ENCODE measurements around the gene LMBR1. TPM values are rescaled to one million over a fixed set of nuclear protein-coding genes. Genes with fewer than 3 reads are reported as not detected.

Gene LMBR1
- total and polyA plus RNA-seq, 2 donors (not counting 1 experiment from before 2014, with no cell fraction given), result 19.7 to 85.2 TPM

DNA sequence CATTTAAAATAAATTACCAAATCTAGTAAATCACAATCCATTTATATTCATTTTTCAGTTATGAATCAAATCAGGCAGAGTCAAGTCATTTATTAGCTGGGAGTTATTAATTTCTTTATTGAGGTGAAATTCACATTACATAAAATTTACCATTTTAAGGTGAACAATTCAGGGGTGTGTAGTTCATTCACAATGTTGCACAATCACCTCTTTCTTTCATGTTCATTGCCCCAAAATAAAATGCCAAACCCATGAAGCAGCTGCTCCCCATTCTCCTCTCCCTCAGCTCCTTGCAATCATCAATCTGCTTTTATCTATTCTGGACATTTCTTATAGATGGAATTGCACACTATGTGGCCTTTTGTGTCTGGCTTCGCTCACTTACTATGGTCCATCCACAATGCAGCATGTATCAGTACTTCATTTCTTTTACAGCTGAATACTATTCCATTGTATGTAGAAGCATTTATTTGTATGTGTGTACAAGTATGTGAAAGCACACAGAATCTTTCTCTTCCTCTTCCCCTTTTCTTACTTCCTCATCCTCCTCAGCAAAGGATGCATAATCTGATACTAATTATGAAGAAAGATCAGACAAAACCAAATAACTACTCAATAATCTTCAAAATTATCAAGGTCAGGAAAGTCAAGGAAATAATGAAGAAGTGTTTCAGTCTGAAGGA, 60.6 kb downstream of the LMBR1 start:
- ChIA-PET CTCF (interaction anchor here (0.9 kb wide), 1 partner anchor 59 kb away, joined by 3 read pairs; no protein-coding TSS in a partner anchor), POLR2A (no interaction called here)
- no peaks in the 10 kb centered on the region for H4K20me1 ChIP-seq (ENCODE audit: control insufficient read depth, insufficient read depth, low read length, poor library complexity, severe bottlenecking)
- H3K36me3 ChIP-seq (replicated peaks in 1 of 2; ENCODE audit: control extremely low read depth in 1 of 2, control insufficient read depth in 1 of 2, extremely low read depth in 1 of 2, insufficient read depth in 2 of 2, low read length in 1 of 2), result no peaks in the 10 kb centered on the region
- H3K9me3 ChIP-seq (ENCODE audit: control extremely low read depth in 1 of 3, control insufficient read depth in 2 of 3, insufficient read depth in 1 of 3, low read length in 2 of 3), result no peaks in the 10 kb centered on the region
- H3K27me3 ChIP-seq (replicated peaks in 1 of 4; ENCODE audit: control extremely low read depth in 1 of 4, control insufficient read depth in 3 of 4, insufficient read depth in 4 of 4, low read length in 3 of 4), result no peaks in the 10 kb centered on the region
- Mint-ChIP-seq H3K4me1 (peaks cover 40% of the 10 kb centered on the region), H3K27me3 (no peaks in the 10 kb centered on the region), H3K4me3 (peak overlapping the region; percentile 44), H3K9me3 (ENCODE audit: insufficient read depth) (no peaks in the 10 kb centered on the region), H3K27ac (peak overlapping the region; percentile 92)
- intact Hi-C loops (cut with micrococcal nuclease), result no loop called here
- no peak overlapping the region for H3K9ac ChIP-seq (ENCODE audit: low read length)
- H3K27ac ChIP-seq (ENCODE audit: low read length in 2 of 2), result peak overlapping the region in 1 of 2 donors; percentile 25
- peaks cover 19 to 29% of the 10 kb centered on the region in 2 donors for H3K4me1 ChIP-seq (ENCODE audit: control insufficient read depth in 2 of 2, insufficient read depth in 2 of 2, low read length in 2 of 2)
- no peak overlapping the region for H3K4me3 ChIP-seq (ENCODE audit: control extremely low read depth in 1 of 5, extremely low read depth in 1 of 5, insufficient read depth in 1 of 5, low read depth in 2 of 5, low read length in 4 of 5)
- WGBS (ENCODE audit: insufficient coverage), result no CpG with 5 or more reads among the region's 1 CpG
- H3K4me2 ChIP-seq (replicated peaks; ENCODE audit: low read depth, low read length, poor library complexity, severe bottlenecking), result peak overlapping the region; percentile 38
- TF ChIP-seq, protein P1, sequence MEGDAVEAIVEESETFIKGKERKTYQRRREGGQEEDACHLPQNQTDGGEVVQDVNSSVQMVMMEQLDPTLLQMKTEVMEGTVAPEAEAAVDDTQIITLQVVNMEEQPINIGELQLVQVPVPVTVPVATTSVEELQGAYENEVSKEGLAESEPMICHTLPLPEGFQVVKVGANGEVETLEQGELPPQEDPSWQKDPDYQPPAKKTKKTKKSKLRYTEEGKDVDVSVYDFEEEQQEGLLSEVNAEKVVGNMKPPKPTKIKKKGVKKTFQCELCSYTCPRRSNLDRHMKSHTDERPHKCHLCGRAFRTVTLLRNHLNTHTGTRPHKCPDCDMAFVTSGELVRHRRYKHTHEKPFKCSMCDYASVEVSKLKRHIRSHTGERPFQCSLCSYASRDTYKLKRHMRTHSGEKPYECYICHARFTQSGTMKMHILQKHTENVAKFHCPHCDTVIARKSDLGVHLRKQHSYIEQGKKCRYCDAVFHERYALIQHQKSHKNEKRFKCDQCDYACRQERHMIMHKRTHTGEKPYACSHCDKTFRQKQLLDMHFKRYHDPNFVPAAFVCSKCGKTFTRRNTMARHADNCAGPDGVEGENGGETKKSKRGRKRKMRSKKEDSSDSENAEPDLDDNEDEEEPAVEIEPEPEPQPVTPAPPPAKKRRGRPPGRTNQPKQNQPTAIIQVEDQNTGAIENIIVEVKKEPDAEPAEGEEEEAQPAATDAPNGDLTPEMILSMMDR (IDR thresholded peaks at IDR 0.05), result no peak
- TF ChIP-seq EZH2 (IDR thresholded peaks at IDR 0.05; ENCODE audit: borderline replicate concordance, insufficient read depth, low read depth, low read length, poor library complexity, severe bottlenecking), result no peak
- H2AFZ ChIP-seq (ENCODE audit: insufficient read depth, low read depth, low read length, poor library complexity, severe bottlenecking), result no peak overlapping the region
- peak; percentile 49 for DNase-seq
- ATAC-seq (ENCODE audit: low read depth), result peak; percentile 54
- no peaks in the 10 kb centered on the region for H3K79me2 ChIP-seq (ENCODE audit: control insufficient read depth, insufficient read depth, low read length)

DNA sequence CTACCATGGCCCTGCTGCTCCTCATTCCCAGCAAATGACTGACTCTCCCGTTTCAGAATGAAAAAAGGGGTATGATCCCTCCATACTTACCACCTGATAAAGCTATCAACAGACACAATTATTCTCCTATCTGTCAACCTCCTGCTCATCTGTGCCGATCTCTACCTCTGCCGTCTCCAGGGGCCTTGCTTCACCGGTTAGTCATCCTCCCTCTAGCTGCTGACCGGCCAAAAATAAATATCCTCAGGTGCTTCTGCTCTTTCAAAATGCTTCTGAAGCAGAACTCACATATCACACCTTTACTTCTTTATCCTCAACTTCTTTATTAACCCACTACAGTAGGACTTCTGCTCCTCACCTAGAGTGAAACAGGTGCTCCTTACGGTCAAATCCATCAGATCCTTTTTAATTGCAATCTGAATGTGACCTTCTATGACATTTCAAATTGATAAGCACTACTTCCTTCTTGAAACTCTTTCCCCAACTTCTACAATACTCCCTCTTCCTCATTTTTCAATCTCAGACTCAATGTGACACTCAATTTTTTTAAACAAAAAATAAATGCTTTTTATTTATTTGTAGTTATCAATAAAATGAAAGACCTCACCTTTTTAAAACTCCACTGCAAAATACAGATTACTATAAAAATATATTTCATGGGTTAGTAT, 63.2 kb downstream of the LMBR1 start:
- Histone ChIP-seq H4K20me1 (ENCODE audit: control insufficient read depth, insufficient read depth, low read length, poor library complexity, severe bottlenecking) (no peaks in the 10 kb centered on the region), H3K9ac (ENCODE audit: low read length) (peak overlapping the region; percentile 21), H3K9me3 (ENCODE audit: control extremely low read depth in 1 of 3, control insufficient read depth in 2 of 3, insufficient read depth in 1 of 3, low read length in 2 of 3) (no peaks in the 10 kb centered on the region), H3K27ac (ENCODE audit: low read length in 2 of 2) (peak overlapping the region; percentile 19 to 65), H3K4me1 (ENCODE audit: control insufficient read depth in 2 of 2, insufficient read depth in 2 of 2, low read length in 2 of 2) (peaks cover 19 to 29% of the 10 kb centered on the region in 2 donors), H3K27me3 (replicated peaks in 1 of 4; ENCODE audit: control extremely low read depth in 1 of 4, control insufficient read depth in 3 of 4, insufficient read depth in 4 of 4, low read length in 3 of 4) (no peaks in the 10 kb centered on the region), H3K79me2 (ENCODE audit: control insufficient read depth, insufficient read depth, low read length) (no peaks in the 10 kb centered on the region), H3K36me3 (replicated peaks in 1 of 2; ENCODE audit: control extremely low read depth in 1 of 2, control insufficient read depth in 1 of 2, extremely low read depth in 1 of 2, insufficient read depth in 2 of 2, low read length in 1 of 2) (no peaks in the 10 kb centered on the region), H3K4me3 (ENCODE audit: control extremely low read depth in 1 of 5, extremely low read depth in 1 of 5, insufficient read depth in 1 of 5, low read depth in 2 of 5, low read length in 4 of 5) (no peak overlapping the region), H3K4me2 (replicated peaks; ENCODE audit: low read depth, low read length, poor library complexity, severe bottlenecking) (peak overlapping the region; percentile 54), H2AFZ (ENCODE audit: insufficient read depth, low read depth, low read length, poor library complexity, severe bottlenecking) (no peak overlapping the region)
- ChIA-PET POLR2A (no interaction called here), CTCF (interaction anchor here (1.4 kb wide), 1 partner anchor 121 kb away, joined by 3 read pairs; no protein-coding TSS in a partner anchor)
- Mint-ChIP-seq H3K27me3 (no peaks in the 10 kb centered on the region), H3K4me3 (peak overlapping the region; percentile 40), H3K27ac (peak overlapping the region; percentile 79), H3K4me1 (peaks cover 40% of the 10 kb centered on the region), H3K9me3 (ENCODE audit: insufficient read depth) (no peaks in the 10 kb centered on the region)
- ATAC-seq (ENCODE audit: low read depth) (peak; percentile 45), DNase-seq (peak; percentile 20)
- intact Hi-C loops (cut with micrococcal nuclease), result no loop called here
- WGBS (ENCODE audit: insufficient coverage), result 42% methylated on average over 6 of the region's 6 CpGs
- no peak for TF ChIP-seq EZH2 (IDR thresholded peaks at IDR 0.05; ENCODE audit: borderline replicate concordance, insufficient read depth, low read depth, low read length, poor library complexity, severe bottlenecking)
- TF ChIP-seq, protein P1 (IDR thresholded peaks at IDR 0.05), result no peak
